Panc1 (cell line): ENCODE data around the gene MTA1. TPM values are rescaled to one million over a fixed set of nuclear protein-coding genes. Genes with fewer than 3 reads are reported as not detected.

Experiments
- ATAC-seq: fragments of 200-7000 bp; cut with Tn5 transposase; 2 replicates; pipeline ENCODE4 v1.9.1; 2020; ENCODE audit warnings: mild to moderate bottlenecking, moderate library complexity
- BruUV-seq: library from RNA; stranded (reverse); fragments of 400-500 nt; replicated peaks from 2 replicates; lab custom pipeline; 2021; lab: Mats Ljungman, UMichigan
- CTCF ChIA-PET: fragments of 300-600 bp; sonication (Branson Sonifier 250); formaldehyde crosslinking; loops from one replicate; lab custom pipeline; 2022; ENCODE audit warnings: antibody characterized with exemption; lab: Charles Lee
- POLR2A ChIA-PET: fragments of 300-600 bp; sonication (Branson Sonifier 250); formaldehyde crosslinking; loops from one replicate; lab custom pipeline; 2022; ENCODE audit warnings: antibody characterized with exemption; lab: Charles Lee
- DNase-seq: peaks from one replicate; pipeline ENCODE4 v3.0.0-alpha.2; 2010; ENCODE audit warnings: low read depth, low spot score
- H3K27ac ChIP-seq: 2 replicates; pipeline ENCODE4 v1.5.1; 2011; ENCODE audit warnings: mild to moderate bottlenecking, low read length, inconsistent platforms
- H3K27me3 ChIP-seq: fragments of 200-500 bp; sonication (Bioruptor generic); 2 replicates; pipeline ENCODE4 v1.6.0; 2014; ENCODE audit warnings: low read length, inconsistent platforms; ENCODE audit not compliant: control insufficient read depth, insufficient read depth
- H3K36me3 ChIP-seq: fragments of 200-500 bp; sonication (Bioruptor generic); 2 replicates; pipeline ENCODE4 v1.5.1; 2014; ENCODE audit warnings: inconsistent platforms, mild to moderate bottlenecking, low read length, moderate library complexity; ENCODE audit not compliant: control insufficient read depth, insufficient read depth
- H3K4me1 ChIP-seq: 2 replicates; pipeline ENCODE4 v1.5.1; 2011; ENCODE audit warnings: inconsistent platforms, mild to moderate bottlenecking, low read length, moderate library complexity; ENCODE audit not compliant: control insufficient read depth, insufficient read depth
- H3K4me3 ChIP-seq, 2 experiments: 2 replicates each; pipeline ENCODE4 v1.5.1; 2011 to 2012; ENCODE audit warnings: low read depth in 2 of 2, low read length in 2 of 2, mild to moderate bottlenecking in 2 of 2, inconsistent platforms in 1 of 2, moderate library complexity in 1 of 2
- H3K9me3 ChIP-seq: fragments of 200-500 bp; sonication (Bioruptor generic); 2 replicates; pipeline ENCODE4 v1.5.1; 2014; ENCODE audit warnings: low read depth, mild to moderate bottlenecking, inconsistent platforms, low read length, moderate library complexity; ENCODE audit not compliant: control insufficient read depth, insufficient read depth
- CTCF ChIP-seq: fragments of 450-650 bp; IDR thresholded peaks from 2 replicates; pipeline ENCODE4 v1.5.1; 2017; ENCODE audit warnings: mild to moderate bottlenecking
- POLR2AphosphoS5 ChIP-seq: IDR thresholded peaks from 2 replicates; pipeline ENCODE4 v1.6.1; 2012; ENCODE audit warnings: mild to moderate bottlenecking, low read depth, low read length, moderate library complexity
- REST ChIP-seq, 2 experiments: IDR thresholded peaks; 2 replicates each; pipeline ENCODE4 v1.6.1; 2011 to 2012; ENCODE audit warnings: low read depth in 2 of 2, control low read depth in 1 of 2, low read length in 1 of 2, mild to moderate bottlenecking in 1 of 2, moderate library complexity in 1 of 2; ENCODE audit not compliant: insufficient read depth in 1 of 2
- in situ Hi-C: cut with HindIII; loops from 2 replicates; pipeline ENCODE4 v1.10.0; 2016; ENCODE audit warnings: low sequenced_read_pairs, low pct_unique_long_range_greater_than_20kb
- intact Hi-C: fragments of 100-400 bp; cut with micrococcal nuclease; formaldehyde crosslinking; loops from one replicate; pipeline ENCODE4 v1.10.0; 2022; ENCODE audit not compliant: unreplicated experiment
- total RNA-seq: library from RNA; stranded (reverse); gene quantifications from one replicate; pipeline ENCODE4 v1.2.1, GENCODE V29; 2021; ENCODE audit not compliant: unreplicated experiment

Gene MTA1
- total RNA-seq, 1 experiment from 2014 or later, result 105 TPM

- ChIA-PET CTCF (interaction anchor here (0.7 kb wide), 1 partner anchor 26 kb away, joined by 9 read pairs; no protein-coding TSS in a partner anchor), POLR2A (interaction anchor here (0.6 kb wide), 1 partner anchor 33 kb away, joined by 3 read pairs; no protein-coding TSS in a partner anchor)
- ATAC-seq, result no peak
Measured at GRCh38 chr14:105501504-105502291, 82.1 kb downstream of the MTA1 start.

More at GRCh38 chr14:105501504-105502291, 82.1 kb downstream of the MTA1 start:
- in situ Hi-C loops (no loop called here), intact Hi-C loops (no loop called here)
- no peak overlapping the region for H3K4me3 ChIP-seq
- no peak for DNase-seq
- no peak overlapping the region for H3K27ac ChIP-seq
- H3K9me3 ChIP-seq, result no peaks in the 10 kb centered on the region
- no peaks in the 10 kb centered on the region for H3K36me3 ChIP-seq
- H3K27me3 ChIP-seq, result no peaks in the 10 kb centered on the region
- TF ChIP-seq REST (IDR thresholded peaks at IDR 0.05; ENCODE audit: insufficient read depth in 1 of 2, low read depth in 2 of 2, low read length in 1 of 2) (no peak), CTCF (no peak), POLR2AphosphoS5 (peak; percentile 60)
- no peaks in the 10 kb centered on the region for H3K4me1 ChIP-seq
- no TSS peak for BruUV-seq
